Neural cell (in vitro differentiated cells): ENCODE results near the gene RAB11FIP4.

Source experiments
- CTCF ChIP-seq: fragments of 450-650 bp; IDR thresholded peaks from 2 replicates; pipeline ENCODE4 v1.5.1; 2014; ENCODE audit warnings: antibody characterized with exemption, mild to moderate bottlenecking, moderate library complexity; ENCODE audit not compliant: poor library complexity, severe bottlenecking
- EZH2 ChIP-seq: fragments of 200-600, 300-800 bp; shearing (Covaris generic), sonication (generic); IDR thresholded peaks from 2 replicates; pipeline ENCODE4 v1.6.1; 2014; ENCODE audit warnings: antibody characterized with exemption, low read length, borderline replicate concordance, mild to moderate bottlenecking; ENCODE audit not compliant: insufficient read depth, poor library complexity, severe bottlenecking
- MXI1 ChIP-seq: fragments of 450-650 bp; conservative IDR thresholded peaks from 2 replicates; pipeline ENCODE4 v1.6.1; 2014; ENCODE audit warnings: antibody characterized with exemption, mild to moderate bottlenecking; ENCODE audit not compliant: poor library complexity, severe bottlenecking
- POLR2AphosphoS5 ChIP-seq: IDR thresholded peaks from 2 replicates; pipeline ENCODE4 v1.6.1; 2012
- SMC3 ChIP-seq: fragments of 450-650 bp; conservative IDR thresholded peaks from 2 replicates; pipeline ENCODE4 v1.6.1; 2014; ENCODE audit warnings: antibody characterized with exemption, mild to moderate bottlenecking, moderate library complexity; ENCODE audit not compliant: poor library complexity
- TAF1 ChIP-seq: IDR thresholded peaks from 2 replicates; pipeline ENCODE4 v1.6.1; 2012; ENCODE audit warnings: low read depth

- no peak for TF ChIP-seq CTCF
- TF ChIP-seq MXI1, result no peak
- TF ChIP-seq TAF1, result no peak
- no peak for TF ChIP-seq EZH2
- no peak for TF ChIP-seq POLR2AphosphoS5
- no peak for TF ChIP-seq SMC3
Observed at GRCh38 chr17:31459716-31460115, 68.2 kb downstream of the RAB11FIP4 start.
